Stimulated activated CD4-positive, alpha-beta T cell treated with anti-CD3 and anti-CD28 coated beads, Interleukin-15, amount 100 ng/mL, for 48 hours (primary cell): Measurements from ENCODE around the gene AFTPH.

Experiments used
- DNase-seq, 2 donors: peaks; one replicate each; pipeline ENCODE4 v3.0.0-alpha.2; 2020; ENCODE audit warnings: low read depth in 2 of 2

Gene AFTPH

DNA sequence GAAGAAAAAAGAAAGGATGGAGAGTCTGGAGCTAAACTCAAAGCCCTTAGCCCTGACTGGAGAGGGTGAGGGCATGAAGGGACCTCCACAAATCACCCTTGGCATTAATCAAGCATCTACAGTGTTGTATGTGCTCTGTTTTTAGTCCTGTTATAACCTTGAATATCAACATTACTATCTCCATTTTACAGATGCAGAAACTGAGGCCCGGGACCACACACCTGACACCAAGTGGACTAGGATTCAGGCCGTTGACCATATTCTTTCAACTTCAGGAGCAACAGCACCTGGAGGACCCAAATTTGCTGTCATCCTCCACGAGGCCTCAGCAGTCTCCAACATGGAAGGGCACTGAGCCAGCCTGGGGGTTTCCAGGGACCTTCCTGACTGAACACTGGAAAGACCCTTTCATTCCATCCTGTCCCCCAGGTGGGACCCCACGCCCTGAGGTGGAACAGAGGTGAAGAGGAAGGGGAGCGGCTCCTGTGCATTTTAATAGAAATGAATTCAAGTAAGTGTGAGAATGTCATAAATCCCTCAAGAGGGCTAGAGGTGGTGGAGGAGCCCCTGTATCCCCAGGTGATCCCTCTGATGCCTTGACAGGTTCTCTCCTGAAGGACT is 88.6 kb downstream of the AFTPH start:
- no peak for DNase-seq

GRCh38 chr2:64613276-64613675 is 89.1 kb downstream of the AFTPH start:
- DNase-seq: no peak

GRCh38 chr2:64615192-64615763 is 91.2 kb downstream of the AFTPH start:
- no peak for DNase-seq

- DNase-seq: no peak
These were observed 91.9 kb downstream of the AFTPH start for GRCh38 chr2:64615844-64616536.

DNA sequence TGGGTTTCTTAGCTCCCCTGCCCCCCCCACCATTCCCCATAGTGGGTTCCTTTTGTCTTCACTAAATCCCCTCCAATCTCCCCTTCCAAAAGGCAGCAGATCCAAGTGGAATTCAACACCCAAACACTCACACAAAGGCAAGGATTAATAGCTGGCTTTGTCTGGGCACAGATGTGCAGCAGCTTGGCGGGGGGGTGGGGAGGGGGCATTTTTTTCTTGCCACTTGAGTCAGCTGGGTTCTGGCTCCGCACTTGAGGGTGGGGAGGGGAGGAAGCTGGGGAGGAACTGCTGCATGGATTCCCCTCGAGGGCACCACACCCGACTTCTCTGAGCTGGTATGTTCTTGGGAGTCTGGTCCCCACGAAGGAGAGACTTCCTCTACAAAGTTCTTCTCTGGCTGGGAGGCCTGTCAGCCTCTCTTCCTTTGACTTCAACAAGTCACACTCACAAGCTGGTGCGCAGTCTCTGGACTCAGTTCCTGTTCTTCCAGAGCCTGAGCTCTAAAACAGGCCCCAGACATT is 93.6 kb downstream of the AFTPH start:
- no peak for DNase-seq

DNA sequence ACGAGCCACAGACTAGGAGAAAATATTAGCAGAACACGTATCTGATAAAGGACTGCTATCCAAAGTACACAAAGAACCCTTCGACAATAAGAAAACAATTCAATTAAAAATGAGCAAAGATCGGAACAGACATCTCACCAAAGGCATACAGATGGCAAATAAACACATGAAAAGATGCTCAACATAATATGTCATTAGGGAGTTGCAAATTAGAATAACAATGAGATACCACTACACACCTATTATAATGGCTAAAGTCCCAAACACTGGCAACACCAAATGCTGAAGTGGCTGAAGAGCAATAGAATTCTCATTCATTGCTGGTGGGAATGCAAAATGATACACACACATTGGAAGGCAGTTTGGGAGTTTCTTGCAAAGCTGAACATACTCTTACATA is 96.5 kb downstream of the AFTPH start:
- no peak for DNase-seq

DNA sequence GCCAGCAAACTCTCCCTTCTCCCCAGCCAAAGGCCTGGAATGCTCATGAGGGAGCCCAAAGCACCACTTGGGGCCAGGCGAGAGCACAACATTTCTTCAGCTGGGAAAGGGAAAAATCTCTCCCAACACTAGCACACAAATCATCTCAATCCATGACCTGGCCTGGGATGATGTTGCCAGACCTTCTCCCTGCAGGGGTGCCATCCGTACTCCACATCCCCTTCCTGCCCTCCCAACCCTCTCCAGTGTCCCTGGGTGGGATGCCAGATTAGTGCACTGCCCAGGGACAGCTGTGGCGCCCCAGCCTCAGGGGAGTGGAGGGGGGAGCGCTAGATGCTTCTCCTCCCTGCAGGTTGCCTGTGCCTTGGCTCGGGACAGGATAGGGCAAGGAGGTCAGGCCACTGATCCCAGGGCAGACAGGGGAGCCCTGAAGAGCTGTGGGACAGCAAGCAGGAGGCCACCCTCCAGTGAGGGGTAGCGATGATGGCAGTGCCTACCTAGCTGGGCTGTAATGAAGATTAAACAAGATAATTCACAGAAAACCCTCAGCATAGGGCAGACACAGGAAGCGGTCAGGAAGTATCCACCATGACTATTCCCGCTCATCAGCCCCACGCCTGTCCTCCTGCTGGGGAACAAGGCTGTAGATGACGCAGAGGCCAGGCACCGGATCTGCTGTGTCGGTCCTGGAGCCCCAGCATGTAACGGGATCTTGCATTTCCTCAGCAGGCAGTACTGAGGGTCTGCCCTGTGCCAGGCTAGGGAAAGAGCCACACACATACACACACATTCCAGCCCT is 98.5 kb downstream of the AFTPH start:
- no peak for DNase-seq

GRCh38 chr2:64623242-64623850 is 99.2 kb downstream of the AFTPH start:
- DNase-seq: no peak

- no peak for DNase-seq
These were observed 100.0 kb downstream of the AFTPH start for GRCh38 chr2:64624108-64624610.

- DNase-seq: no peak
These were observed 100.7 kb downstream of the AFTPH start for GRCh38 chr2:64624862-64625261.

DNA sequence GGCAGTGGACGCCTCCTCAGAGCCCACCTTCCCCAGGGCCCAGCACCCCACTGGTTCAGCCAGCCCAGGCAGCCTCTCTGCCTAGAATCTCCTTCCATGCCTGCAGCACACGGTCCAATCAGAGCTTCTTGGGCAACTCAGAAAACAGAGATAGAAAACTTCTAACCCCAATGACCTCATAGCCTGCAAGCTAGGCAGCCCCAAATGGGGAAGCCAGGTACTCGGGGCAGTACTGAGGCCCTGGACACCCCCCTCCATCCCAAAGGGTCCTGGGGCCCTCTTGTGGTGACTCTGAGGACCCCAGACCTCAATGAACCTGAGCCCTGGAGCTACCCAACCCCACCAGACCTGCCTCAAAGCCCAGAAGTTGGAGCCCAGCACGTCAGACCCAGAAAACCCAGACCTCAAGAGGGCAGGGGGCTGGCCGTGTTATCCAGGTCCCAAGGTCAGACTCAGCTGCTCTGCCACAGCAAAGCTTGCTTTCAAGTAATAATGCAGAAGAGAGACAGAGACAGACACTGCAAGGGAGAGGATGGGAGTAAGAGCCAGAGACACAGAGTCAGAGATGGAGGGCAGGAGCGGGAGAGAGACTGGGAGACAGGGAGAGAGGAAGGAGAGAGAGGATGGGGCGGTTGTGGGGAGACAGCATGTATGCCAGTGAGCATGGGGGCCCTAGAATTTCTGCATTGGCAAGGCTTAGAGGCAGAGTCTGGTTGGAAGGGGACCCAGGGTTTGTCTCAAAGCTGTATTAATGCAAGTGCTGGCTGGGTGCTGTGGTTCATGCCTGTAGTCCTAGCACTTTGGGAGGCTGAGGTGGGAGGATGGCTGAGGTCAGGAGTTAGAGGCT is 101.4 kb downstream of the AFTPH start:
- no peak for DNase-seq

- no peak for DNase-seq
These were observed 102.2 kb downstream of the AFTPH start for GRCh38 chr2:64626146-64626809.

DNA sequence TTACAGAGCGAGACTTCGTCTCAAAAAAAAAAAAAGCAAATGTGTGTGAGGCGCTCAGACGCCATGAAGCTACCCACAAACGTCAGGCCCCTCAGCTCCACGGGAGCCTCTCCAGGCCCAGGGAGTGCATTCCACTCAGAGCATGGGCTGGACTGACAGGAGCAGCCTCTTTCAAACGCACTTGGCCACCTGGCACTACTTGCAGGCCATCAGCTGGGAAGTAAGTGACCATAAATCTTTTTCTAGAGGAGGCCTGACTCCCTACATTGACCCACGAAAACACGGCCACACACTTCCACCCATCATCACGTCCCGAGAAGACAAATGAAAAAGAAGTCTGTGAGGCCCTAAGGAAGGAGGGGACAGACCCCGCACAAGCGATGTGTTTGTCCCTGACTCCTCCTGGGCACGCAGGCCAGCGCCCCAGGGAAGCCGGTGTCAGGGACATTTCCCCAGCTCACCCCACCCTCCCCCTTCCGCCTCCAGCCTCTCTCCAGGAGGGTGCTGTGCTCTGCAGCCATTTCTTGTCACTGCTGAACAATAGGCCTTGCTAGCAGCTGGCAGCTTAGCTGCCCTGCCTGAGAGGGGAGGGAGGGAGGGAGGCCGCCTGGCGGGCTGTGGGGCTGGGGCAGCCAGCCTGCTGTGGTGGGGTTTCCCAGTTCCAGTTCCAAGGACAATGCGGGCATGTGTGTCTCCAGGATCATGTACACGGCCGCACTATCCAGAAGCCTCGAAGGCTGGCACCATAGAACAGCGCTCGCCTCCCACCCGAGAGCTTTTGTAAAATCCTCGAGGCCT is 103.0 kb downstream of the AFTPH start:
- no peak for DNase-seq

GRCh38 chr2:64627860-64628841 is 104.0 kb downstream of the AFTPH start:
- DNase-seq: no peak

GRCh38 chr2:64629329-64629781 is 105.2 kb downstream of the AFTPH start:
- DNase-seq: no peak

DNA sequence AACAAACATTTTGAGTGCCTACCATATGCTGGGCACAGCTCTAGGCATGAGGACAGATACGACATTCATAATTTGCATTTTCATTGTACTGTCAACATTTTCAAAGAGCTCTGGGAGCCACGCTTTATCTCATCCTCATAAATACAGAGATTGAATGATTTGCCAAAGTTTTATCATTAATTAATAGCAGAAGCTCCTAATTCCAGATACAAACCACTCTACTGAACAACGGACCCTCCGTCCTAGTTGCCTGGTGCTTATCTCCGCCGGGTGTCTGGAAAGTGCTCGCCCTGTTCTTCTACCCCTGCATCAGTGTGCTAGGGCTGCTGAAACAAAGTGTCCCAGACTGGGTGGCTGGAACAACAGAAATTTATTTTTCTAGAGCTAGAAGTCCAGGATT is 105.7 kb downstream of the AFTPH start:
- DNase-seq: no peak

DNA sequence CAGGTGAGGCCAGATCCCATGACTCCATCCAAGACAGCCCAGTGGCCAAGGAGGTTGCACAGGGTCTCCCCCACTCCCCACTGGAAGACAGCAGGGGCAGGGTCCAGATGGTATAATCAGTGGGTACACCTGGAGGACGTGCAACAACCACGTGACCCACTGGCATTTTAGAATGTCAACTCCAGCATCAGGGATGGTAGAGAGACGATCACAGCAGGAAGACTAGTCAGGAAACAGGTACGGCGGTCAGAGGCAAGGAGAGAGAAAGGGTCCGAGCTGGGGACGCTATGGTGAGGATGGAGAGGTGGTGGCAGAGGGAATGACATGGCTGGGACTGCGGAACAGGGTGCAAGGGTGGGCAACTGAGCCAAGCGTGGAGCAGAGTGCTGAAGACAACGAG is 106.6 kb downstream of the AFTPH start:
- no peak for DNase-seq

DNA sequence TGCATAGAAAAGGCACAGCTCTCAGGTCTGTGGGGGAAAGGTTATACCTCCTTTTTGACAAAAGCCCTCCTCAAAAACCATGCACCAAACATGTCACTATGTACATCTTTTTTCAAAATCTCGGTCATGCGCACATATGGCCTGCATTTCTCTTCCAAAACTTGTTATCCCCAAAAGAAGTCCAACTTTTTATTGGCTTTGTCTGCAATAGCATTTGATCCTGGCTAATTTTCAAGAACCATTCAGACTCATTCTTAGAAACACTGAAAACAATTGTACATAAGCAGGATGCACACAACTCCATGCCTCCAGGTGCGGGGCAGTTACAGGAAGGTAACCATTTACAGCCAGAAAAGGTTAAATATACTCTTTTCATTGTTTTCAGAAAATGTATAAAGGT is 107.6 kb downstream of the AFTPH start:
- no peak for DNase-seq
